Neural progenitor cell (in vitro differentiated cells): ENCODE results near the gene LRRC1. TPM values are rescaled to one million over a fixed set of nuclear protein-coding genes. Genes with fewer than 3 reads are reported as not detected.

Experiments
- DNase-seq: peaks from one replicate; pipeline ENCODE4 v3.0.0-alpha.2; 2016; ENCODE audit warnings: low spot score
- H2AFZ ChIP-seq: fragments of 200-600 bp; sonication (generic); replicated peaks from 2 replicates; pipeline ENCODE4 v1.6.1; 2016; ENCODE audit warnings: antibody characterized with exemption
- H3F3A ChIP-seq: fragments of 200-600 bp; sonication (generic); 2 replicates; pipeline ENCODE4 v1.6.1; 2016; ENCODE audit warnings: antibody characterized with exemption, low read depth
- H3K27ac ChIP-seq: fragments of 200-600 bp; sonication (generic); 2 replicates; pipeline ENCODE4 v1.5.1; 2016; ENCODE audit warnings: mild to moderate bottlenecking
- H3K27me3 ChIP-seq: fragments of 200-600 bp; sonication (generic); 2 replicates; pipeline ENCODE4 v1.6.1; 2016; ENCODE audit warnings: mild to moderate bottlenecking, moderate library complexity
- H3K36me3 ChIP-seq: fragments of 200-600 bp; sonication (generic); 2 replicates; pipeline ENCODE4 v1.5.1; 2016
- H3K4me1 ChIP-seq: fragments of 200-600 bp; sonication (generic); 2 replicates; pipeline ENCODE4 v1.6.1; 2016; ENCODE audit warnings: mixed run types
- H3K4me2 ChIP-seq: fragments of 200-600 bp; sonication (generic); 2 replicates; pipeline ENCODE4 v1.6.1; 2016
- H3K4me3 ChIP-seq: fragments of 200-600 bp; sonication (generic); 2 replicates; pipeline ENCODE4 v1.5.1; 2016
- H3K79me2 ChIP-seq: fragments of 200-600 bp; sonication (generic); 2 replicates; pipeline ENCODE4 v1.6.1; 2016; ENCODE audit warnings: low read depth
- H3K9ac ChIP-seq: fragments of 200-600 bp; sonication (generic); 2 replicates; pipeline ENCODE4 v1.6.1; 2016
- H3K9me3 ChIP-seq: fragments of 200-600 bp; sonication (generic); 2 replicates; pipeline ENCODE4 v1.5.1; 2016; ENCODE audit warnings: low read depth
- H4K20me1 ChIP-seq: fragments of 200-600 bp; sonication (generic); 2 replicates; pipeline ENCODE4 v1.6.1; 2016; ENCODE audit warnings: low read depth
- H3K27ac Mint-ChIP-seq: 3 replicates; pipeline ENCODE4 v1.8.0; 2021; ENCODE audit warnings: mixed read lengths
- H3K27me3 Mint-ChIP-seq: 2 replicates; pipeline ENCODE4 v1.8.0; 2022; ENCODE audit warnings: low read depth, mild to moderate bottlenecking, inconsistent platforms, moderate library complexity, mixed read lengths; ENCODE audit not compliant: insufficient read depth
- H3K36me3 Mint-ChIP-seq: 3 replicates; pipeline ENCODE4 v1.8.0; 2021; ENCODE audit warnings: mixed read lengths
- H3K4me1 Mint-ChIP-seq: 3 replicates; pipeline ENCODE4 v1.8.0; 2021; ENCODE audit warnings: mixed read lengths
- H3K4me3 Mint-ChIP-seq: 3 replicates; pipeline ENCODE4 v1.8.0; 2021; ENCODE audit warnings: mild to moderate bottlenecking, moderate library complexity, mixed read lengths
- H3K9me3 Mint-ChIP-seq: 3 replicates; pipeline ENCODE4 v1.8.0; 2020; ENCODE audit warnings: mixed read lengths
- CTCF ChIP-seq: fragments of 200-600 bp; sonication (generic); IDR thresholded peaks from 2 replicates; pipeline ENCODE4 v1.5.1; 2017; ENCODE audit warnings: antibody characterized with exemption, mild to moderate bottlenecking
- EZH2 ChIP-seq: fragments of 200-600 bp; sonication (generic); IDR thresholded peaks from 2 replicates; pipeline ENCODE4 v1.6.1; 2017; ENCODE audit warnings: antibody characterized with exemption, mild to moderate bottlenecking, moderate library complexity
- EZH2phosphoT487 ChIP-seq: fragments of 200-600 bp; sonication (generic); IDR thresholded peaks from 2 replicates; pipeline ENCODE4 v1.6.1; 2017; ENCODE audit warnings: antibody characterized with exemption
- total RNA-seq: library from RNA; depleted of rRNA; stranded (reverse); fragments of >200 nt; gene quantifications from 2 replicates; pipeline ENCODE4 v1.2.3, GENCODE V29; 2015; ENCODE audit warnings: low replicate concordance

LRRC1 gene
- total RNA-seq, 1 donor from 2014 or later, result 14.0 TPM

- no peak overlapping the region for H3K9ac ChIP-seq
- Mint-ChIP-seq H3K36me3 (peaks cover 5% of the 10 kb centered on the region), H3K4me3 (no peak overlapping the region), H3K27me3 (no peaks in the 10 kb centered on the region), H3K4me1 (no peaks in the 10 kb centered on the region), H3K27ac (no peak overlapping the region), H3K9me3 (peaks cover 18% of the 10 kb centered on the region)
- H2AFZ ChIP-seq, result no peak overlapping the region
- H3K27ac ChIP-seq, result no peak overlapping the region
- H3K79me2 ChIP-seq, result no peaks in the 10 kb centered on the region
- TF ChIP-seq CTCF (no peak), EZH2phosphoT487 (no peak), EZH2 (no peak)
- no peaks in the 10 kb centered on the region for H3K4me1 ChIP-seq
- H3F3A ChIP-seq, result no peaks in the 10 kb centered on the region
- DNase-seq, result no peak
- H3K9me3 ChIP-seq, result peaks cover 3% of the 10 kb centered on the region
- H4K20me1 ChIP-seq, result no peaks in the 10 kb centered on the region
- H3K4me2 ChIP-seq, result no peak overlapping the region
- H3K27me3 ChIP-seq, result no peaks in the 10 kb centered on the region
- H3K36me3 ChIP-seq, result no peaks in the 10 kb centered on the region
- no peak overlapping the region for H3K4me3 ChIP-seq
Observed at GRCh38 chr6:53869964-53870363, 75.2 kb downstream of the LRRC1 start.

GRCh38 chr6:53873922-53874321 is 79.1 kb downstream of the LRRC1 start:
- no peak overlapping the region for H3K4me3 Mint-ChIP-seq
- H3K36me3 ChIP-seq, result no peaks in the 10 kb centered on the region
- no peaks in the 10 kb centered on the region for H3K27me3 Mint-ChIP-seq
- no peak overlapping the region for H2AFZ ChIP-seq
- no peak overlapping the region for H3K4me3 ChIP-seq
- no peak overlapping the region for H3K4me2 ChIP-seq
- peaks cover 26% of the 10 kb centered on the region for H3K9me3 Mint-ChIP-seq
- H3K27ac ChIP-seq, result no peak overlapping the region
- TF ChIP-seq CTCF, result no peak
- H3K9ac ChIP-seq, result no peak overlapping the region
- H4K20me1 ChIP-seq, result no peaks in the 10 kb centered on the region
- no peaks in the 10 kb centered on the region for H3F3A ChIP-seq
- H3K9me3 ChIP-seq, result peaks cover 3% of the 10 kb centered on the region
- H3K4me1 Mint-ChIP-seq, result no peaks in the 10 kb centered on the region
- H3K4me1 ChIP-seq, result no peaks in the 10 kb centered on the region
- no peaks in the 10 kb centered on the region for H3K27me3 ChIP-seq
- no peak overlapping the region for H3K27ac Mint-ChIP-seq
- H3K36me3 Mint-ChIP-seq, result peaks cover 13% of the 10 kb centered on the region
- DNase-seq, result no peak
- H3K79me2 ChIP-seq, result no peaks in the 10 kb centered on the region

DNA sequence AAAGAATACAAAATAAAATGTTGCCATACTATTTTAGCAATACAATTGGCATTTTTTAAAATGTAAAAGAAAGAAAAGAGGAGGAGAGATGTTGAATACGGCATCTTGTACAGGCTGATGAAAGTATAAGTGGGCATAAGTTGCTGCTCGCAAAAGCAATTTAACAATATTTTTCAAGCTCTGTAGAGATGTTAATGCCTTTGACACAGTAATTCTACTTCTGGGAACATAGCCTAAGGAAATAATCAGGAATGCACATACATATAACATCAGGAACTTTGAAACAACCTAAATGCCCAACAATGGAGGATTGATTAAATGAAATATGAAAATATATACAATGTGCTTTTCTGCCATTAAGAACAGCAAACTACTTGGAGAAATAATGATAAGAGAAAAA is 80.2 kb downstream of the LRRC1 start:
- TF ChIP-seq CTCF, result no peak
- no peak for TF ChIP-seq EZH2phosphoT487
- TF ChIP-seq EZH2, result no peak
- H3K9me3 ChIP-seq, result peaks cover 3% of the 10 kb centered on the region

GRCh38 chr6:53877151-53877550 is 82.3 kb downstream of the LRRC1 start:
- H3K36me3 Mint-ChIP-seq, result peaks cover 10% of the 10 kb centered on the region
- H3K27me3 Mint-ChIP-seq, result no peaks in the 10 kb centered on the region
- H3F3A ChIP-seq, result no peaks in the 10 kb centered on the region
- H3K9me3 Mint-ChIP-seq, result peaks cover 19% of the 10 kb centered on the region
- no peak overlapping the region for H2AFZ ChIP-seq
- H3K4me3 ChIP-seq, result no peak overlapping the region
- H3K79me2 ChIP-seq, result no peaks in the 10 kb centered on the region
- no peak overlapping the region for H3K4me3 Mint-ChIP-seq
- no peaks in the 10 kb centered on the region for H4K20me1 ChIP-seq
- peaks cover 2% of the 10 kb centered on the region for H3K9me3 ChIP-seq
- H3K4me2 ChIP-seq, result no peak overlapping the region
- DNase-seq, result no peak
- no peaks in the 10 kb centered on the region for H3K4me1 ChIP-seq
- no peak overlapping the region for H3K27ac ChIP-seq
- H3K27me3 ChIP-seq, result no peaks in the 10 kb centered on the region
- TF ChIP-seq EZH2 (no peak), CTCF (no peak), EZH2phosphoT487 (no peak)
- no peaks in the 10 kb centered on the region for H3K4me1 Mint-ChIP-seq
- H3K27ac Mint-ChIP-seq, result peak overlapping the region; percentile 19
- no peak overlapping the region for H3K9ac ChIP-seq
- H3K36me3 ChIP-seq, result no peaks in the 10 kb centered on the region

More for the DNA sequence above, 80.2 kb downstream of the LRRC1 start:
- Mint-ChIP-seq H3K4me1 (no peaks in the 10 kb centered on the region), H3K27ac (no peak overlapping the region), H3K36me3 (peaks cover 13% of the 10 kb centered on the region), H3K27me3 (no peaks in the 10 kb centered on the region), H3K9me3 (peaks cover 26% of the 10 kb centered on the region), H3K4me3 (no peak overlapping the region)
- H3K4me2 ChIP-seq, result no peak overlapping the region
- H4K20me1 ChIP-seq, result no peaks in the 10 kb centered on the region
- no peaks in the 10 kb centered on the region for H3K27me3 ChIP-seq
- DNase-seq, result no peak
- H3K27ac ChIP-seq, result no peak overlapping the region
- H3K36me3 ChIP-seq, result no peaks in the 10 kb centered on the region
- no peaks in the 10 kb centered on the region for H3F3A ChIP-seq
- no peak overlapping the region for H2AFZ ChIP-seq
- no peaks in the 10 kb centered on the region for H3K79me2 ChIP-seq
- no peak overlapping the region for H3K9ac ChIP-seq
- H3K4me3 ChIP-seq, result no peak overlapping the region
- H3K4me1 ChIP-seq, result no peaks in the 10 kb centered on the region
